Lower lobe of right lung (tissue), 2 donors: ENCODE results near the gene GCC1. TPM values are rescaled to one million over a fixed set of nuclear protein-coding genes. Genes with fewer than 3 reads are reported as not detected.
"Not testable (repeated sequence)": the region's sequence is repeated elsewhere in the genome, so short reads cannot be mapped to it uniquely, and the experiment has no call there.

Experiments
- ATAC-seq, 2 donors: fragments of 200-7000 bp; cut with Tn5 transposase; one replicate each; pipeline ENCODE4 v1.9.1; 2020 to 2022; ENCODE audit warnings: mild to moderate bottlenecking in 2 of 2, moderate library complexity in 2 of 2
- DNase-seq: peaks from one replicate; pipeline ENCODE4 v3.0.0-alpha.2; 2020
- H3K27ac ChIP-seq: fragments of 200-600 bp; one replicate; pipeline ENCODE4 v1.8.0; 2022
- H3K27me3 ChIP-seq: fragments of 200-600 bp; one replicate; pipeline ENCODE4 v1.8.0; 2022; ENCODE audit warnings: low read depth
- H3K36me3 ChIP-seq: fragments of 200-600 bp; one replicate; pipeline ENCODE4 v1.8.0; 2022; ENCODE audit warnings: mild to moderate bottlenecking
- H3K4me1 ChIP-seq: fragments of 200-600 bp; one replicate; pipeline ENCODE4 v1.8.0; 2022
- H3K4me3 ChIP-seq: fragments of 200-600 bp; one replicate; pipeline ENCODE4 v1.8.0; 2022; ENCODE audit warnings: mild to moderate bottlenecking
- H3K9me3 ChIP-seq: fragments of 200-600 bp; one replicate; pipeline ENCODE4 v1.8.0; 2022
- CTCF ChIP-seq: fragments of 200-600 bp; IDR thresholded peaks from one replicate; pipeline ENCODE4 v1.8.0; 2022; ENCODE audit warnings: antibody characterized with exemption, mild to moderate bottlenecking
- intact Hi-C: fragments of 100-400 bp; cut with DNase I; formaldehyde crosslinking; loops from one replicate; pipeline ENCODE4 v1.11.0; 2022
- total RNA-seq: library from RNA; stranded (reverse); fragmentation: NEBNext Ultra II Directional; extraction: Animal tissue kit (Norgen Biotek cat#: 25700); gene quantifications from one replicate; pipeline ENCODE4 v1.2.1, GENCODE V29; 2021
- donor health status: DM: no; HTN: yes; CAD: no; lungs with severe emphysema.

The GCC1 gene
- total RNA-seq, 1 donor from 2014 or later: 17.4 TPM

DNA sequence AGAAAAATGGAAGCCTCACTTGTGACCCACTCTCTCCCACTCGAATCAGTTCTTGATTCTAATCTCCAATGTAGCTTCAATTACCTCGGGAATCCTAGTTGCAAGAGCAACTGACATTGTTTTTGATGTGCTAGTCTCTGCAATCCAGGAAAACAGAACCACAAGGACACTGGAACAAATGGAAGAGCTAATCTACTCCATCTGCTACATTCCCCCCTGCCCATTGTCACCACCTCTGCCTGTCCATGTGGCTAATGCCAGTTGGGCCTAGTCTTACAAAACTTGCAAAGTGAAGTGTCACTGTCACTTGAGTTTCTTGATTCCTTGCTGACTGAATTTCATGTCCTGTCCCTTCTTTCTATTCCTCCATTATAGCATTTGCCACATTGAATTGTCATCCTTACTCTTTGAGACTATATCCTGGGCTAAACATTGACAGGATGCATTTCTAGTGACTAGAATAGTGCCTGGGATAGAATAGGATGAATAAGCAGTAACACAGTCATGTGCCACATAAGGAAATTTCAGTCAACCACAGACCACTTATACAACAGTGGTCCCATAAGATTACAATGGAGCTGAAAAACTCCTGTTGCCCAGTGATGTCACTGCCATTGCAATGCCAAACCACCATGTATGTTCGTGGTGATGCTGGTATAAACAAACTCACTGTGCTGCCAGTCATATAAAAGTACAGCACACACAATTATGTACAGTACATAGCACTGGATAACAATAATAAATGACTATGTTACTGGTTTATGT, 13.5 kb downstream of the GCC1 start:
- Histone ChIP-seq H3K27me3 (no peaks in the 10 kb centered on the region), H3K4me3 (no peak overlapping the region), H3K36me3 (no peaks in the 10 kb centered on the region), H3K27ac (no peak overlapping the region), H3K4me1 (no peaks in the 10 kb centered on the region), H3K9me3 (no peaks in the 10 kb centered on the region)
- no peak for TF ChIP-seq CTCF
- no peak for DNase-seq
- ATAC-seq: no peak
- intact Hi-C loops: no loop called here

DNA sequence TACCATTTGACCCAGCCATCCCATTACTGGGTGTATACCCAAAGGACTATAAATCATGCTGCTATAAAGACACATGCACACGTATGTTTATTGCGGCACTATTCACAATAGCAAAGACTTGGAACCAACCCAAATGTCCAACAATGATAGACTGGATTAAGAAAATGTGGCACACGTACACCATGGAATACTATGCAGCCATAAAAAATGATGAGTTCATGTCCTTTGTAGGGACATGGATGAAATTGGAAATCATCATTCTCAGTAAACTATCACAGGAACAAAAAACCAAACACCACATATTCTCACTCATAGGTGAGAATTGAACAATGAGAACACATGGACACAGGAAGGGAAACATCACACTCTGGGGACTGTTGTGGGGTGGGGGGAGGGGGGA, 17.4 kb downstream of the GCC1 start:
- not testable (repeated sequence) for ATAC-seq

DNA sequence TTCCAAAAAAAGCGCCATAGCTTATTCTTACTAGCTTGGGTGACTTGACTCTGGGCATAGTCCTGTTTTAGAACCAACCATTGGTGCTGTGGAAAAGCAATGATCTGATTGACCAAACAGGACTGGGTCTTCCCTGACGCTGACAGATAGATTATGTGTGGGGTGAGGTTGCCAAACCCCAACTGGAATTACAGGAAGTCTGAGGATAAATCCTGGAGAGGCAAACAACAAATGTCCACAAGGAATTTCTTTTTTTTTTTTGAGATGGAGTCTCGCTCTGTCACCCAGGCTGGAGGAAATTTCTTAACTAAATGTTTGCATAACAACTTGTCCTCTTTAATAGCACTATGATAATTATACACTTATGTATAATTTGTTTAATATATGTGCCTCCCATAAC, 19.2 kb downstream of the GCC1 start:
- Histone ChIP-seq H3K4me3 (no peak overlapping the region), H3K27ac (no peak overlapping the region), H3K27me3 (no peaks in the 10 kb centered on the region), H3K36me3 (no peaks in the 10 kb centered on the region), H3K4me1 (no peaks in the 10 kb centered on the region), H3K9me3 (no peaks in the 10 kb centered on the region)
- ATAC-seq: no peak
- intact Hi-C loops: no loop called here
- DNase-seq: no peak
- no peak for TF ChIP-seq CTCF

More for the DNA sequence above, 17.4 kb downstream of the GCC1 start:
- H3K27ac ChIP-seq, DNase-seq, H3K9me3 ChIP-seq, H3K4me1 ChIP-seq, intact Hi-C loops, H3K27me3 ChIP-seq, H3K36me3 ChIP-seq, H3K4me3 ChIP-seq: not testable (repeated sequence)

DNA sequence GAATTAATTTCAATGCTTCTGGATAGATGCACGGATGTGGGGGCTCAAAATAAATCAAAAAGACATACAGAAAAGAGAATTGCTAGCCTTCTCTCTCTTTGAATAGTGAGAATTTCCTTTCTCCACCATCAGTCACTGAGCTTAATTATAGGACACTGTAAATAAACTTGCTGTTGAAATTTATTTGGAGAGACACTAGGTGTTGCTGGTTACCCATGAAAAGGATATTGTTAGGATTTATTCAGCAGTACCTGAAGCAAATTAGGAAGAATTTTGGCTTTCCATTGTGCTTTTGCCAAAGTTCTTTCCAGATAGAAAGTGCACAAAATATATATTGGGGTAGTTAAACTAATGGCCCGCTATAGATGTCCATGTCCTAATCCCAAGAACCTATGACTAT, 27.6 kb downstream of the GCC1 start:
- H3K4me1 ChIP-seq: no peaks in the 10 kb centered on the region
- TF ChIP-seq CTCF: no peak
- ATAC-seq (no peak), DNase-seq (no peak)
- H3K27me3 ChIP-seq: no peaks in the 10 kb centered on the region
- H3K9me3 ChIP-seq: no peaks in the 10 kb centered on the region
- H3K36me3 ChIP-seq: no peaks in the 10 kb centered on the region
- H3K27ac ChIP-seq: no peak overlapping the region
- intact Hi-C loops: no loop called here
- H3K4me3 ChIP-seq: no peak overlapping the region

DNA sequence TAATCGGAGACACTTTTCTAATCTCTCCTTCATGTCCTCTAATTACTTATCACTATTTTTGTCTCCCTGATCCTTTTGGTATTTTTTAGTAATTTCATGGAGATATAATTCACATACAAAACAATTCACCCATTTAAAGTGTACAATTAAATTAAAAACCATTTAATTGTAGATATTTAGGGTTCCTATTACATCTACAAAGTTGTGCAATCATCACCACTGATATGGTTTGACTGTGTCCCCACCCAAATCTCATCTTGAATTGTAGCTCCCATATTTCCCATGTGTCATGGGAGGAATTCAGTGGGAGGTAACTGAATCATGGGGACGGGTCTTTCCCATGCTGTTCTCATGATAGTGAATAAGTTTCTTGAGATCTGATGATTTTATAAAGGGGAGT, 29.0 kb downstream of the GCC1 start:
- Histone ChIP-seq H3K4me3 (no peak overlapping the region), H3K36me3 (no peaks in the 10 kb centered on the region), H3K27me3 (no peaks in the 10 kb centered on the region), H3K4me1 (no peaks in the 10 kb centered on the region), H3K9me3 (no peaks in the 10 kb centered on the region), H3K27ac (no peak overlapping the region)
- intact Hi-C loops: no loop called here
- no peak for TF ChIP-seq CTCF
- ATAC-seq: no peak
- no peak for DNase-seq

GRCh38 chr7:127551941-127552340, 33.5 kb downstream of the GCC1 start:
- Histone ChIP-seq H3K4me1 (no peaks in the 10 kb centered on the region), H3K4me3 (no peak overlapping the region), H3K9me3 (no peaks in the 10 kb centered on the region), H3K27me3 (no peaks in the 10 kb centered on the region), H3K36me3 (no peaks in the 10 kb centered on the region), H3K27ac (no peak overlapping the region)
- intact Hi-C loops: no loop called here
- no peak for TF ChIP-seq CTCF
- no peak for DNase-seq
- ATAC-seq: no peak
